Adrenal gland (tissue), 12 donors: ENCODE data around the gene SCN8A. TPM values are rescaled to one million over a fixed set of nuclear protein-coding genes. Genes with fewer than 3 reads are reported as not detected.

Source experiments
- DNase-seq, 7 donors: peaks; one replicate each; pipeline ENCODE4 v3.0.0-alpha.2; 2019 to 2020
- H3K27ac ChIP-seq, 5 donors: fragments of 200-600 bp; sonication (generic) in 4 of 5; 1 replicate in 3 of 5; 2 replicates in 2 of 5; pipeline versions ENCODE4 v1.5.1 to v1.8.0; 2016 to 2020; ENCODE audit warnings: mild to moderate bottlenecking in 1 of 5
- H3K27me3 ChIP-seq: fragments of 200-600 bp; 2 replicates; pipeline ENCODE4 v1.8.0; 2021
- H3K36me3 ChIP-seq, 2 donors: fragments of 200-600 bp; replicated peaks in 1 of 2; 1 replicate in 1 of 2; 2 replicates in 1 of 2; pipeline versions ENCODE4 v1.5.1 to v1.8.0; 2018 to 2022
- H3K4me1 ChIP-seq, 2 donors: fragments of 200-600 bp; replicated peaks in 1 of 2; 1 replicate in 1 of 2; 2 replicates in 1 of 2; pipeline versions ENCODE4 v1.5.1 to v1.8.0; 2018 to 2021
- H3K4me3 ChIP-seq, 4 donors: fragments of 200-600 bp; sonication (generic) in 3 of 4; one replicate each; pipeline ENCODE4 v1.5.1; 2016 to 2018
- H3K9me3 ChIP-seq, 3 donors: fragments of 200-600 bp; sonication (generic) in 1 of 3; replicated peaks in 1 of 3; 1 replicate in 2 of 3; 2 replicates in 1 of 3; pipeline versions ENCODE4 v1.5.1 to v1.8.0; 2016 to 2021
- POLR2A ChIP-seq, 2 donors: fragments of 450-650 bp; IDR thresholded peaks; one replicate each; pipeline ENCODE4 v1.6.1; 2017; ENCODE audit warnings: antibody characterized with exemption in 2 of 2, mild to moderate bottlenecking in 2 of 2, moderate library complexity in 1 of 2
- WGBS, 4 donors: extraction: QIAGEN DNeasy Blood & Tissue Kit in 2 of 4; methylation state at CpG; one replicate each; pipeline versions ENCODE4 v1.1.5 to v1.1.7; 2013 to 2017; 5-methylcytosine and 5-hydroxymethylcytosine counted together
- intact Hi-C, 2 donors: fragments of 100-400 bp; cut with DNase I; formaldehyde crosslinking; loops; one replicate each; pipeline versions ENCODE4 v1.14.1 to v1.15.0; 2022 to 2023
- polyA plus RNA-seq, 3 donors: library from polyadenylated mRNA; stranded (reverse); fragments of 200-250 nt in 2 of 3; fragments of 350-450 nt in 1 of 3; fragmentation: Illumina TruSeq in 1 of 3; extraction: RNeasy Lipid Tissue Mini Kit (QIAGEN cat#74804) in 1 of 3; gene quantifications; one replicate each; pipeline ENCODE4 v1.2.3, GENCODE V29; 2013 to 2014
- total RNA-seq, 9 donors: library from RNA; depleted of rRNA in 4 of 9; stranded (reverse); fragments of >200 nt in 4 of 9; fragments of 120-200 nt in 1 of 9; fragmentation: NEBNext Ultra II Directional in 1 of 9; extraction: Animal tissue kit (Norgen Biotek cat#: 25700) in 1 of 9; gene quantifications; one replicate each; pipeline versions ENCODE4 v1.1.0 to v1.2.4, GENCODE V29; 2013 to 2023
- TF ChIP-seq, protein P1 (sequence below), 6 experiments: fragments of 450-650 bp in 4 of 6; fragments of 200-600 bp in 2 of 6; sonication (generic) in 1 of 6; IDR thresholded peaks; 1 replicate in 5 of 6; 2 replicates in 1 of 6; pipeline versions ENCODE4 v1.5.1 to v1.8.0; 2016 to 2021; ENCODE audit warnings: antibody characterized with exemption in 6 of 6, mild to moderate bottlenecking in 2 of 6, moderate library complexity in 1 of 6
- donor health status: healthy with polysubstance abuse.
- donor health status: Bipolar disorder and iron deficiency.
- donor health status: DM: yes; HTN: yes; CAD: no.
- donor health status: DM: no; HTN: no; CAD: no.
- donor health status: DM: no; HTN: no; CAD: no.
- donor health status: DM: yes; HTN: yes; CAD: no.

Gene SCN8A
- total and polyA plus RNA-seq, 12 donors = 0.69 to 7.0 (median 2.0) TPM

DNA sequence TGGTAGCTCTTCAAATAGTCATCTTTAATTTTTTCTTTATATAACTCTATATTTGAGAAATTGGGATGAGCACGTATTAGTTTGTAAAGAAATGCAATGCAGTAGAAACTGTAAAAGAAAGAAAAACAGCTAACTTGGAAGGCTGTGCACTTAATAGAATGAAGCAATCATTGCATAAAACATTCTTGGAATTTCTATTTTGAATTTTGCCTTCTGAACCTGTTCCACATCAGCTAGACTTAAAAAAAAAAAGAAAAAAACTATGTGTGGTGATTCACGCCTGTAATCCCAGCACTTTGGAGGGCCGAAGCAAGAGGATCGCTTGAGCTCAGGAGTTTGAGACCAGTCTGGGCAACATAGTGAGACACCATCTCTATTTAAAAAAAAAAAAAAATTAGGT is 29.4 kb downstream of the SCN8A start:
- H3K27me3 ChIP-seq = no peaks in the 10 kb centered on the region
- no peak for TF ChIP-seq POLR2A (IDR thresholded peaks at IDR 0.05)
- TF ChIP-seq, protein P1, sequence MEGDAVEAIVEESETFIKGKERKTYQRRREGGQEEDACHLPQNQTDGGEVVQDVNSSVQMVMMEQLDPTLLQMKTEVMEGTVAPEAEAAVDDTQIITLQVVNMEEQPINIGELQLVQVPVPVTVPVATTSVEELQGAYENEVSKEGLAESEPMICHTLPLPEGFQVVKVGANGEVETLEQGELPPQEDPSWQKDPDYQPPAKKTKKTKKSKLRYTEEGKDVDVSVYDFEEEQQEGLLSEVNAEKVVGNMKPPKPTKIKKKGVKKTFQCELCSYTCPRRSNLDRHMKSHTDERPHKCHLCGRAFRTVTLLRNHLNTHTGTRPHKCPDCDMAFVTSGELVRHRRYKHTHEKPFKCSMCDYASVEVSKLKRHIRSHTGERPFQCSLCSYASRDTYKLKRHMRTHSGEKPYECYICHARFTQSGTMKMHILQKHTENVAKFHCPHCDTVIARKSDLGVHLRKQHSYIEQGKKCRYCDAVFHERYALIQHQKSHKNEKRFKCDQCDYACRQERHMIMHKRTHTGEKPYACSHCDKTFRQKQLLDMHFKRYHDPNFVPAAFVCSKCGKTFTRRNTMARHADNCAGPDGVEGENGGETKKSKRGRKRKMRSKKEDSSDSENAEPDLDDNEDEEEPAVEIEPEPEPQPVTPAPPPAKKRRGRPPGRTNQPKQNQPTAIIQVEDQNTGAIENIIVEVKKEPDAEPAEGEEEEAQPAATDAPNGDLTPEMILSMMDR (IDR thresholded peaks at IDR 0.05) = no peak
- 89 to 94% (median 92%) methylated on average over 4 of the region's 4 CpGs for WGBS, 4 donors
- H3K4me3 ChIP-seq = no peak overlapping the region
- no peaks in the 10 kb centered on the region for H3K36me3 ChIP-seq
- intact Hi-C loops = no loop called here
- no peak overlapping the region for H3K27ac ChIP-seq
- no peaks in the 10 kb centered on the region for H3K4me1 ChIP-seq
- H3K9me3 ChIP-seq = no peaks in the 10 kb centered on the region
- DNase-seq = no peak

DNA sequence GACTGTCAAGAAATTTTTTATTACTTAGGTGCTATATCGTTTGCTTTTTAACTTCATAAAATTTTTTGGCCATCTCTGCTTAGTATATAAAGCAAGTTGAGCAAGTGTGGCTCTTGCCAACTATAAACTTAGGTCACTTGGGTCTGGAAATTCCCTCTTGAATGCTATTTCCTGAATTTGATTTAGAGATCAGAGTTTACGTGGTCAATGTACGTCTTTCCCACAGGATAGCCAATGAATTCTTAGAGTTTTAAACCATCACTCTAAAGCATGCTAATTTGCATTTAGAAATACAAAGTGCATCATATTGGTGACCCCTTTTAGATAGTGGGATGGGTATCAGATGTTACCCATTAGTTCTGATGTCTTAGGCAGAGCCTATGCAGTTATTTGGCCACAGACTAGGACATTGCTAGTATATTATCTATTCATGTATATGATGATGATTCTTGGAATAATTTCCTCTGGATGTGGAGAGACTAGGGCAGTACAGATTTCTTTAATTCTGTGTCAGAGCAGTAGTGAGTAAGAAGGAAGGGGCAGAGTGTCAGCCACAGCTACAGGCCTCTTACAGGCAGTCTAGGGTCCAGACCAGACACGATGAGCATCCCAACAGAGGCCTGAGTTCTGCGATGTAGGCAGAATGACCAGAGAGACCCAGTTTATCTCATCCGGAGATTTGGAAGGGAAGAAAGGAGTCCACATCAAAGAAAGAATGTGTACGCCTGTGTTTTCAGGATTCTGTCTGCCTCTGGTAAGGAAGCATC is 30.3 kb downstream of the SCN8A start:
- TF ChIP-seq, protein P1 (IDR thresholded peaks at IDR 0.05) = no peak
- TF ChIP-seq POLR2A (IDR thresholded peaks at IDR 0.05) = no peak
- H3K27me3 ChIP-seq = no peaks in the 10 kb centered on the region
- intact Hi-C loops = no loop called here
- H3K4me1 ChIP-seq = no peaks in the 10 kb centered on the region
- no peak for DNase-seq
- no peak overlapping the region for H3K4me3 ChIP-seq
- H3K27ac ChIP-seq = no peak overlapping the region
- 73 to 79% (median 74%) methylated on average over 7 of the region's 7 CpGs for WGBS, 4 donors
- H3K36me3 ChIP-seq = no peaks in the 10 kb centered on the region
- H3K9me3 ChIP-seq = no peaks in the 10 kb centered on the region

DNA sequence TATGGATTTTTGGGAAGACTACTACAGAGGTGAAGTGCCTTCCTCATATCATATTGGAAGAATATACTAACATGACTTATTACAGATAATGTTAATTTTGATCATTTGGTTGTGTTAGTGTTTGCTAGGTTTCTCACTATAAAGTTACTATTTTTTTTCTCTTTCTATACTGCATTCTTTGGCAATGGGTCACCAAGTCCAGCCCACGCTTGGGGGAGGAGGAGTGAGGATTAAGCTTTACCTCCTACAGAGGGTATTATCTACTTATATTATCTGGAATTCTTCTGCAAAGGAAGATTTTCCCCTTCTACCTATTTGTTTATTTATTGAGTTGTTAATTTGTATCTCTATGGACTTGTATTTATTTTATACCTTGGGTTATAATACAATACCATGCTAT is 31.5 kb downstream of the SCN8A start:
- no peak for DNase-seq
- Histone ChIP-seq H3K9me3 (no peaks in the 10 kb centered on the region), H3K4me3 (no peak overlapping the region), H3K27ac (no peak overlapping the region), H3K4me1 (no peaks in the 10 kb centered on the region), H3K27me3 (no peaks in the 10 kb centered on the region), H3K36me3 (no peaks in the 10 kb centered on the region)
- TF ChIP-seq, protein P1 (IDR thresholded peaks at IDR 0.05) = no peak
- TF ChIP-seq POLR2A (IDR thresholded peaks at IDR 0.05) = no peak
- intact Hi-C loops = no loop called here
- 87 to 95% (median 91%) methylated on average over 1 of the region's 1 CpG for whole genome bisulfite sequencing, 4 donors

DNA sequence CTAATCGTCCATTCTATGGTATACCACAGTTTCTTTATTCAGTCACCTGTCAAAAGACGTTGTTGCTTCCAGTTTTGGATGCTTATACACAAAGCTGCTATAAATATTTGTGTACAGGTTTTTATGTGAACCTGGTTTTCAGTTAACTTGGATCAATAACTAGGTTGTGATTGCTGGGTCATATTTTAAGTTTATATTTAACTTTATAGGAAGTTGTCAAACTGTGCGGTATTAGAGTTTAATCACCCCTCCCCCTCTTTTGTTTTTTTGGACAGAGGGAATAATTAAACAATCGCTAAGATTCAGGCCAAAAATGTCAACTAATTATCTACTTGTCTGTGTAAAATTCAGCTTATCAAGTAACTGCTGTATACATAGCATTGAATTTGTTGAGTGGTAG is 34.3 kb downstream of the SCN8A start:
- no peak overlapping the region for H3K4me3 ChIP-seq
- H3K9me3 ChIP-seq = no peaks in the 10 kb centered on the region
- no peak overlapping the region for H3K27ac ChIP-seq
- H3K4me1 ChIP-seq = peaks cover 0 to 8% of the 10 kb centered on the region in 2 donors
- no peaks in the 10 kb centered on the region for H3K36me3 ChIP-seq
- WGBS, 4 donors = 68 to 81% (median 76%) methylated on average over 4 of the region's 4 CpGs
- no peak for DNase-seq
- no peak for TF ChIP-seq POLR2A (IDR thresholded peaks at IDR 0.05)
- TF ChIP-seq, protein P1 (IDR thresholded peaks at IDR 0.05) = no peak
- intact Hi-C loops = no loop called here
- H3K27me3 ChIP-seq = no peaks in the 10 kb centered on the region
